Stimulated activated CD8-positive, alpha-beta memory T cell treated with anti-CD3 and anti-CD28 coated beads, Interleukin-4, amount 100 ng/mL, for 4 hours (primary cell): Measurements from ENCODE around the gene TENT4B.
A peak's percentile ranks its signal among the peaks of the same experiment; 100 is the strongest.

ENCODE experiments used
- DNase-seq, 2 donors: peaks; one replicate each; pipeline ENCODE4 v3.0.0-alpha.2; 2020; ENCODE audit warnings: low read depth in 2 of 2, low spot score in 1 of 2

The TENT4B gene

GRCh38 chr16:50269769-50270509 is 116.8 kb downstream of the TENT4B start:
- DNase-seq = no peak

DNA sequence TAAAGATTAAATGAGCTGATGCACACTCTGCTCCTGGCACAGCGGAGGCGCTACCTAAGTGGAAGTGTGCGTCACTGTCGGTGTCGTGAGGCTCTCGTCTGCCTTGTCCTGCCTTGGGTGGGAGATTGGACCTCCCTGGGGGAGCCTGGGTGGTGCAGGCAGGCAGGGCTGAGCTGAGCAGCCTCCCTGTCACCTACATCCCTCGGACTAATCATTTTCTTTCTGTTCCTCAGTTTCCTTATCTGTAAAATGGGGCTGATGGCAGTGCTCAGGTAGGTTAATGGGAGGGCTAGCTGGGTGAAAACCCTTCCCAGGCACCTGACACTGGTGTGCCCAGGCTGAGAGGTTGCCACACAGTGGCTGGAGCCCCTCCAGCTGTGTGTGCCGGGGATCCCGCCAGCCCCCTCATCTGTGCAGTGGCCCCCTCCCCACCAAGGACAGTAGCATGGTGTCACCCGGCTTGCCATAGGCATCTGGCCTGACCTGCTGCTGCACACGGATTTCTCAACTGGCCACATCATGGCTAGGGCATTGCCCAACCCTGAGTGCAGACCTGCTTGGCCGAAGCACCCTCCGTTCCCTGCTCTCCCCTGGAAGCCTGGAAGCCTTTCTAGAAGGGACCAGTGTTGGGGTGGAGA is 117.5 kb downstream of the TENT4B start:
- no peak for DNase-seq

DNA sequence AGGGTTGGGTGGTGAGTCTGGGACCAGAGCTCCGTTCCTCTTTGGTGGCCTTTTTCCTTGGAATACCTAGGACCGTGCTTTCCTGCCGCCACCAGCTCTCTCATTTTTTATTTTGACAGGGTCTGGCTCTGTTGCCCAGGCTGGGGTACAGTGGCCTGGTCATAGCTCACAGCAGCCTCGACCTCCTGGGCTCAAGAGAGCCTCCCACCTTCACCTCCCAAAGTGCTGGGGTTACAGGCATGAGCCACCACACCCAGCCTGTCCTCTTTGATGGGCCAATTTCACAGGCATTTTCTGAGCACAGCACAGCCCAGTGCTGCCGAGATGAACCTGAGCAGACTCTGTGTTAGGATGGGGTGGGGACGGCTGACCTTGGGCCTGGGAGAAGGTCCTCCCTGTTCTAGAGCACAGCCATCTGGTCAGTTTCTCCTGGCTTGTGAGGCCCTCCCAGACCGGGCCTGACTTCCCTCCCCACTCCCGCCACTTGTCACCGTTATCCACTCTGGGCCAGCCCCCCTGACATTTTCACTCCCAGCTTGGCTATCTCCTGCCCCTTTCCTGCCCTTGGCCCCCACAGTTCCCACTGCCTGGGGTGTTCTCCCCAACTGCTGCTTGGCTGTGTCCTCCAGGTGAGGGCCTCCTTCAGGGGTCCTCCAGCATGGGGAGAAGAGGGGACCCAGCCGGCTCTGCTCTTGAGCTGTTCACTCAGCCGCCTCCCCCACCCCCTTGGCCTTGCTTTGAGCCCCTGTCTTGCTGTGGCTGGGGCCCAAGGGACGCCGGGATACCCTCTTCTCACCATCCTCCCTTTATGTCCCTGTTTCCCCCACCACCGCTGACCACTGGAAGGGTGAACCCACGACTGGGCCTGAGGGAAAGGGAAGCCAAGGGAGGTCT is 118.3 kb downstream of the TENT4B start:
- no peak for DNase-seq

DNA sequence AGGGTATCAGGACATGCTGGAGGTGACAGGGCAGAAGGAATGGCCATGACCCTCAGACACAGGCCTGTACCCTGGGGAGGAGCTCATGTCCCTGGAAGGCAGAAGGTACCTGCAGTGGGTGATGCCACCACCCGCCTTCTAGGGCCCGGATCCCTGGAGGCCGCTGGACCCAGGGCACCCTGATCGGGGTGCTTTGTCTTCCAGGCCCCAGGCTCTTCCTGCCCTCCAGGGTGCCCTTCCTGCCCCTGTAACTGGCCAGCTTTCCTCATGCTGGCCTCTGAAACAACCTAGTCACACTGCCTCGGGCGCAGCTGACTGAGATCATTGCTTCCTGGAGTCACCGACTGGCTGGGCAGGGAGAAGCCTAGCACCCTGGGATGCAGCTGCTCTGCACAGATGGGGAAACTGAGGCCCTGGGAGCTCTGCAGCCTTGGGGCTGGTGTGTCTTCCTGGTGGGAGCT is 119.0 kb downstream of the TENT4B start:
- DNase-seq = no peak

- DNase-seq = no peak
Observed at GRCh38 chr16:50272687-50273381, 119.7 kb downstream of the TENT4B start.

- no peak for DNase-seq
Observed at GRCh38 chr16:50273382-50273690, 120.2 kb downstream of the TENT4B start.

DNA sequence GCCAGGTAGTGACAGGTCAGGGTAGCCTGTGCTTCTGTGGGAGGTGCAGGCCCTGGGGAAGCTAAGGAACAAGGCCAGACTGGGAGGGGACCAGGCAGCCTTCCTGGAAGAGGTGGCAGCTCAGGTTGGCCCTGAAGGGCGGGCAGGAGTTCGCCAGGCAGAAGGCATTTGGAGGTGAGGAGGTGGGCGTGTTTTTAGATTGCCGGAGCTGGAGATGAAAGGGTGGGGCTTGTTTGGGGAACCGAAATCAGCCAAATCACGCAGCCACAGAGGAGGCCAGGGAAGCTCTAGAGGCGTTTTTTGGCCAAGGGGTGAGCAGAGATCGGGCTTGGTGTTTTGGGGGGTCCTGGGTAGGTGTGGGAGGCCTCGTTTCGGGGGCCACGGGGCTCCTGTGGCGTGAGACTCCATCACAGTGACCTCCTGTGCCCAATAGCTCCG is 120.8 kb downstream of the TENT4B start:
- no peak for DNase-seq

DNA sequence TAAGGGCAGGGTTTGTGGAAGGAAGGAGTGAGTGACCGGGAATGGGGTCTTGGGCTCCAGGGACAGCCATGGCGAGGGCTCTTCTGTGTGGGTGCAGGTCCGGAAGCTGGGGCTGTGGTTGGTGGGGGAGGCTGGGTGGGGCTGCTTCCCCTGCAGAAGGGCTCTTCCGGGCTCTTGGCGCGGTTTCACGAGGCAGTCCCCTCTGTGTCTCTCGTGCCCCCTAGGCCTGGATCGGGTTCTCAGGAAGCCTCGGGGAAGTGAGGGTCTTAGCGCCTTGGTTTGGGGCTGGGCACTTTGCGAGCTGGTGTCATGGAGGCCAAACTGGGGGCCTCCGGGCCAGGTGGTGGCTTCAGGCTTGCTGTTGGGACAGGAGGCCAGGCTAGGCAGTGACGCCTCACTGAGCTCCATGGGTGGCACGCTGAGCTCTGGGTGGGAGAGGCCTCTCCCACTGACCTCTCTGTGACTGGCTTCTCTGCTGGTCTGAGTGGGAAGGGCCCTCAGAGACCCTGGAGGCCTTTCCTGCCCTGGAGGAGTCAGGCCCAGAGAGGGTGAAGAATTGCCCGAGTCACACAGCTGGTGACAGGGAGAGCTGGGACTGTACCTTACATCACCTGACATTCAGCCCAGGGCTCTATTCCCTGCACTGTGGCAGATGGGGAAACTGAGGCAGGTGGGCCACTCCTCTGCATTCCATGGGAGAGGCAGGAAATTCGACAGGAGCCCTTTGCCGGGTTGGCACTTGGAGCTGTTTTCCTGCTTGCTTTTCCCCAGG is 121.4 kb downstream of the TENT4B start:
- DNase-seq = peak in 1 of 2 donors; percentile 35

- no peak for DNase-seq
Observed at GRCh38 chr16:50275098-50275415, 122.0 kb downstream of the TENT4B start.

DNA sequence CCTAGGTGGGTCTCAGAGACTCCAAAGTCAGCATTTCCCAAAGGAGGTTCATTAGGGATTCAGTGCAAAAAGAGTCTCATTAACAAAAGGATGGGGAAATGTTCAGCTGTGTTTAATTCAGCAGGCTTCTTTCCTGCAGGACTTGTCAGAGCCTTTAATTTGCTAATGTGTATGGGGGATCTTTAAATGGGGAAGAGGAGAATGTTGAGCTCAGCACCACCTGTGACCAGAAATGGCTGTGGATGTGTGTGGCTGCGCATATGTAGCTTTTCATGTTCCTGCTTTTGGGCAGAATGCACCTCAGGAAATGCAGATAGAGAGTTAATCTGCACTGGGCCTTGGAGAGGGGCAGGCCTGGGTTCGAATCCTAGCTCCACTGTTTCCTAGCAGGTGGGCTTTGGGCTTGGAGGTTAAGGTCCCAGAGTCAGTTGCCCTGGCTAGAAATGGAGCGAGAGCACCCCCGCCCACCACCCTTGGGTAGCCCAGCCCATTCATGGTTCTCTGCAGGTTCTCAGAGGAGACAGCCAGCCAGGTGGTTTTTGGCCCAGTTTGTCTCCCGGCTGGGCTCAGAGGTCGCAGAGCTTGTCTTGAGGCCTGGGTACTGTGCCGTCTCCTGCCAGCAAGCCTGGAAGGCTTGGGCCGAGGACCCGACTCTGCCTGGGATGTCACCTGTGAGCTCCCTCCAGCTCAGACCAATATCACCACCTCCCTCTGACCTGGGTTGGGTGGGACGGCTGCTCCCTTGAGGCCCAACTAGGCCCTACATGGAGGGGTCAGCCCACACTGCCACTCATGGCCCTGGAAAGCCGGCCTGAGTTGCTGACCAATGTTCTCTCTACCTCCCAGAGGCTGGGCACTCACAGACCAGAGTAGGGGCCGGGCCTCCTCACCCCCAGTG is 122.6 kb downstream of the TENT4B start:
- DNase-seq = no peak

DNA sequence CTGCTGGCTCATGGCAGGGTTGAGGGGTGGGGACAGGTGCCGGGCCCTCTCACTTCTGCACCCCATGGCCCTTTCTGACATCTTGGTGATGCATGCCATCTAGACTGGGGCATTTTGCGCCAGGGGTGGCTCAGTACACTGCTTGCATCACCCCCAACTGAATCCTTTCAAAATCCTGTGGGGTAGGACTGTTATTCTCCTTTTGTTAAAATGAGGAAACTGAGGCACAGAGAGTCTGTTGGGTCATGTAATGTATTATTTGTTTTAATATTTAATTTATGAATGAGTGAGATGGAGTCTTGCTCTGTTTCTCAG is 123.2 kb downstream of the TENT4B start:
- no peak for DNase-seq

DNA sequence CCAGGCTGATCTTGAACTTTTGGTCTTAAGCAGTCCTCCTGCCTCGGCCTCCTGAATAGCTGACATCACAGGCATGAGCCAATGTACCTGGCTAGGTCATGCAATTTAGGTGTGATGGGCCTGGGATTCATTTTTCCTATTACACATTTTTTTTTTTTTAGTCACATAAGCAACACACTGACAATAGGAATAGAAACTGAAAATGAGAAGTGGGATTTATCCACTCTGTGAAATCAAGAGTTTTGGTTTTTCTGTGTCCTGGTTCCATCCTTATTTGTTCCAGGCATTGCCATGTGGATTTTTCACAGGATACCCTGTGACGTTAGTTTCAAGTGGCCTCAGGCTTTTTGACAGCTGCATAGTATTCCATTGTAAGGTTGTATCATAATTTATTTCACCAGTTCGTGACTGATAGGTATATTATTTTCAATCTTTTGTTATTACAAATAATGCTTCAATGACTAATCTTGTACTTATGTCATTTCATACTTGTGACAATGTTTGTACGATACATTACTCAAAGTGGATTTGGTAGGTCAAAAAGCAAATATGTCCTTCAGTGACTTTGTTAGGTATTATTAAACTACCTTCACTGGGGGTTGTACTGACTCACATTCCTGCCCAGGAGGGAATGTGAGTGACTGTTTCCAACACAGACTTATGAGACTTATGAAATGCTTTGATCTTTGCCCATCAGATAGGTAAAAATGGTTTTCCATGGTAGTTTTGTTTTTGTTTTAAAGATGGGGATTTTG is 123.9 kb downstream of the TENT4B start:
- no peak for DNase-seq

DNA sequence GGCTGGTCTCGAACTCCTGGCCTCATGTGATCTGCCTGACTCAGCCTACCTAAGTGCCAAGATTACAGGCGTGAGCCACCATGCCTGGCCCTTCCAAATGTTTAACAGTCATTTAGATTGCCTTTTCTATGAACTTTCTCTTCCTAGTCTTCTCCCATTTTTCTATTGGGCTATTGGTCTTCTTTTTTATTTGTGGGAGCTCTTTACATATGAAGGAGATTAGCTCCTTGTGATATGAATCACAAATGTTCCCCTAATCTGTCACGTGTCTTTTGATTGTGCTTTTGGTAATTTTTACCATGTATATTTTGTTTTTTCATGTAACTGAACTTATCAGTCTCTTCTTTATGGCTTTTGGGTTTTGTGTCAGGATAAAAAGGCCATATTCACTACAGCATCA is 125.1 kb downstream of the TENT4B start:
- no peak for DNase-seq

GRCh38 chr16:50279504-50279865 is 126.4 kb downstream of the TENT4B start:
- no peak for DNase-seq

DNA sequence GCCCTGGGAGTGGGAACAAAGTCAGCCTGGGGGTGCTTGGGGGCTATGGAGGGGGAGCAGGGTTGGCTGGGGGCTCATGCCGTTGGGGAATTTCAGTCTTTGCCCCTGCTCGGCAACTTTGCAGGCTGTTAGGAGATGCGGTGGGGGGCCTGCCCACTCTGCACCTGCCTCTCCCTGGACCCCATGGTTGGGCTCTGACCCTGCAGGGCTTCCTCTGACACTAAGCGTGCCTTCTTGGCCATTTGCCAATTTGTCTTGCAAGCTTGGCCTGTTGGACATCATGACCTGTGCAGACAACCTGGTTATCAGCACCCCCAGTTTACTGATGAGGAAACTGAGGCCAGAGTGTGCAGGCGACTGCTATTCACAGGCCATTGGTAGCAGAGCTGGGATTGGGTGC is 127.8 kb downstream of the TENT4B start:
- DNase-seq = no peak
